Ectodermal cell (in vitro differentiated cells): Measurements from ENCODE around the gene ABHD12.

ENCODE experiments used
- H3K27ac ChIP-seq: 2 replicates; pipeline ENCODE4 v1.7.0; 2013; ENCODE audit warnings: mild to moderate bottlenecking, low read depth, low read length; ENCODE audit not compliant: insufficient read depth, poor library complexity, severe bottlenecking
- H3K27me3 ChIP-seq: 2 replicates; pipeline ENCODE4 v1.7.0; 2013; ENCODE audit warnings: mild to moderate bottlenecking, low read length; ENCODE audit not compliant: insufficient read depth, control insufficient read depth, poor library complexity, severe bottlenecking
- H3K36me3 ChIP-seq: one replicate; pipeline ENCODE4 v1.7.0; 2013; ENCODE audit warnings: low read length; ENCODE audit not compliant: control insufficient read depth, insufficient read depth
- H3K4me1 ChIP-seq: one replicate; pipeline ENCODE4 v1.7.0; 2013; ENCODE audit warnings: low read length; ENCODE audit not compliant: control insufficient read depth, insufficient read depth
- H3K4me3 ChIP-seq: 2 replicates; pipeline ENCODE4 v1.7.0; 2013; ENCODE audit warnings: low read depth, low read length, control low read depth; ENCODE audit not compliant: insufficient read depth
- H3K9me3 ChIP-seq: 2 replicates; pipeline ENCODE4 v1.7.0; 2013; ENCODE audit warnings: mild to moderate bottlenecking, low read length, moderate library complexity; ENCODE audit not compliant: control insufficient read depth
- WGBS, 2 experiments: methylation state at CpG; one replicate each; pipeline ENCODE4 v1.1.7; 2013; ENCODE audit warnings: missing lambda C conversion rate in 2 of 2; 5-methylcytosine and 5-hydroxymethylcytosine counted together

Gene ABHD12

GRCh38 chr20:25275813-25276532 lies 114.7 kb downstream of the ABHD12 start:
- Histone ChIP-seq H3K4me1 (no peaks in the 10 kb centered on the region), H3K36me3 (peaks cover 13% of the 10 kb centered on the region), H3K4me3 (no peak overlapping the region), H3K27ac (no peak overlapping the region), H3K27me3 (no peaks in the 10 kb centered on the region), H3K9me3 (no peaks in the 10 kb centered on the region)
- 95 to 97% methylated on average over 20 of the region's 20 CpGs for WGBS, 2 experiments

- 93 to 94% methylated on average over 32 of the region's 32 CpGs for WGBS, 2 experiments
- Histone ChIP-seq H3K27me3 (no peaks in the 10 kb centered on the region), H3K9me3 (no peaks in the 10 kb centered on the region), H3K27ac (no peak overlapping the region), H3K4me3 (no peak overlapping the region), H3K36me3 (peaks cover 9% of the 10 kb centered on the region), H3K4me1 (no peaks in the 10 kb centered on the region)
Observed at GRCh38 chr20:25274891-25275812, 115.5 kb downstream of the ABHD12 start.

GRCh38 chr20:25274481-25274880 lies 116.2 kb downstream of the ABHD12 start:
- Histone ChIP-seq H3K4me1 (no peaks in the 10 kb centered on the region), H3K4me3 (no peak overlapping the region), H3K36me3 (peaks cover 5% of the 10 kb centered on the region), H3K27me3 (no peaks in the 10 kb centered on the region), H3K9me3 (no peaks in the 10 kb centered on the region), H3K27ac (no peak overlapping the region)
- 96 to 97% methylated on average over 20 of the region's 20 CpGs for WGBS, 2 experiments

GRCh38 chr20:25273541-25274358 lies 116.9 kb downstream of the ABHD12 start:
- no peak overlapping the region for H3K27ac ChIP-seq
- whole genome bisulfite sequencing, 2 experiments: 94% methylated on average over 19 to 20 of the region's 20 CpGs
- H3K9me3 ChIP-seq: no peaks in the 10 kb centered on the region
- H3K4me3 ChIP-seq: no peak overlapping the region
- H3K27me3 ChIP-seq: no peaks in the 10 kb centered on the region
- H3K36me3 ChIP-seq: peaks cover 4% of the 10 kb centered on the region
- H3K4me1 ChIP-seq: no peaks in the 10 kb centered on the region

- Histone ChIP-seq H3K36me3 (peaks cover 4% of the 10 kb centered on the region), H3K27ac (no peak overlapping the region), H3K4me1 (no peaks in the 10 kb centered on the region), H3K9me3 (no peaks in the 10 kb centered on the region), H3K4me3 (no peak overlapping the region), H3K27me3 (no peaks in the 10 kb centered on the region)
- WGBS, 2 experiments: 95% methylated on average over 10 of the region's 10 CpGs
Observed at GRCh38 chr20:25273046-25273445, 117.6 kb downstream of the ABHD12 start.

GRCh38 chr20:25272223-25273000 lies 118.2 kb downstream of the ABHD12 start:
- WGBS, 2 experiments: 94 to 97% methylated on average over 19 of the region's 19 CpGs
- H3K4me3 ChIP-seq: no peak overlapping the region
- no peaks in the 10 kb centered on the region for H3K4me1 ChIP-seq
- H3K27ac ChIP-seq: no peak overlapping the region
- peaks cover 4% of the 10 kb centered on the region for H3K36me3 ChIP-seq
- no peaks in the 10 kb centered on the region for H3K9me3 ChIP-seq
- no peaks in the 10 kb centered on the region for H3K27me3 ChIP-seq

GRCh38 chr20:25271486-25272222 lies 119.0 kb downstream of the ABHD12 start:
- Histone ChIP-seq H3K9me3 (no peaks in the 10 kb centered on the region), H3K27ac (no peak overlapping the region), H3K4me3 (no peak overlapping the region), H3K4me1 (no peaks in the 10 kb centered on the region), H3K27me3 (no peaks in the 10 kb centered on the region), H3K36me3 (peaks cover 4% of the 10 kb centered on the region)
- 91 to 93% methylated on average over 12 to 13 of the region's 13 CpGs for WGBS, 2 experiments

GRCh38 chr20:25270829-25271251 lies 119.8 kb downstream of the ABHD12 start:
- WGBS, 2 experiments: 94 to 96% methylated on average over 12 of the region's 12 CpGs

GRCh38 chr20:25269833-25270170 lies 120.8 kb downstream of the ABHD12 start:
- no peaks in the 10 kb centered on the region for H3K27me3 ChIP-seq
- H3K9me3 ChIP-seq: no peaks in the 10 kb centered on the region
- no peaks in the 10 kb centered on the region for H3K4me1 ChIP-seq
- 85 to 92% methylated on average over 6 of the region's 6 CpGs for WGBS, 2 experiments
- no peak overlapping the region for H3K4me3 ChIP-seq
- no peak overlapping the region for H3K27ac ChIP-seq
- peaks cover 4% of the 10 kb centered on the region for H3K36me3 ChIP-seq

More at GRCh38 chr20:25270829-25271251, 119.8 kb downstream of the ABHD12 start:
- Histone ChIP-seq H3K9me3 (no peaks in the 10 kb centered on the region), H3K4me3 (no peak overlapping the region), H3K27me3 (no peaks in the 10 kb centered on the region), H3K27ac (no peak overlapping the region), H3K36me3 (peaks cover 4% of the 10 kb centered on the region), H3K4me1 (no peaks in the 10 kb centered on the region)
